ENCODE measurements around the gene MYO1E. TPM values are rescaled to one million over a fixed set of nuclear protein-coding genes. Genes with fewer than 3 reads are reported as not detected.

The MYO1E gene
- total RNA-seq, 4 donors from 2014 or later: 49.7 to 76.1 (median 65.6) TPM

DNA sequence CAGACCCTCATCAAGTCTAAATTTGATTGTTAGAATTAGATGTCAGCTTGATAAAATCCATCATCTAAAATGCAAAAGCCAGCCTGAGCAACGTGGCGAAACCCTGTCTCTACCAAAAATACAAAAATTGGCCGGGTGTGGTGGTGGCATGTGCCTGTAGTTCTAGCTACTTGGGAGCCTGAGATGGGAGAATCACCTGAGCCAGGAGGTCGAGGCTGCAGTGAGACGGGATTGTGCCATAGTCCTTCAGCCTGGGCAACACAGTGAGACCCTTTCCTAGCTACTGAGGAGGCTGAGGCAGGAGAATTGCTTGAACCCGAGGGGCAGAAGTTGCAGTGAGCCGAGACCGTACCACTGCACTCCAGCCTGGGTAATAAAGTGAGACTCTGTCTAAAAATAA, 69.5 kb downstream of the MYO1E start:
- Histone ChIP-seq H3K27ac (no peak overlapping the region), H3K9me3 (no peaks in the 10 kb centered on the region), H3K4me1 (peaks cover 0 to 47% (median 18%) of the 10 kb centered on the region in 3 donors), H3K4me3 (no peak overlapping the region), H3K36me3 (no peaks in the 10 kb centered on the region), H3K27me3 (no peaks in the 10 kb centered on the region)
- TF ChIP-seq EP300 (IDR thresholded peaks at IDR 0.05) (no peak), POLR2AphosphoS5 (IDR thresholded peaks at IDR 0.05) (no peak), POLR2A (IDR thresholded peaks at IDR 0.05) (no peak)
- TF ChIP-seq, protein P1, sequence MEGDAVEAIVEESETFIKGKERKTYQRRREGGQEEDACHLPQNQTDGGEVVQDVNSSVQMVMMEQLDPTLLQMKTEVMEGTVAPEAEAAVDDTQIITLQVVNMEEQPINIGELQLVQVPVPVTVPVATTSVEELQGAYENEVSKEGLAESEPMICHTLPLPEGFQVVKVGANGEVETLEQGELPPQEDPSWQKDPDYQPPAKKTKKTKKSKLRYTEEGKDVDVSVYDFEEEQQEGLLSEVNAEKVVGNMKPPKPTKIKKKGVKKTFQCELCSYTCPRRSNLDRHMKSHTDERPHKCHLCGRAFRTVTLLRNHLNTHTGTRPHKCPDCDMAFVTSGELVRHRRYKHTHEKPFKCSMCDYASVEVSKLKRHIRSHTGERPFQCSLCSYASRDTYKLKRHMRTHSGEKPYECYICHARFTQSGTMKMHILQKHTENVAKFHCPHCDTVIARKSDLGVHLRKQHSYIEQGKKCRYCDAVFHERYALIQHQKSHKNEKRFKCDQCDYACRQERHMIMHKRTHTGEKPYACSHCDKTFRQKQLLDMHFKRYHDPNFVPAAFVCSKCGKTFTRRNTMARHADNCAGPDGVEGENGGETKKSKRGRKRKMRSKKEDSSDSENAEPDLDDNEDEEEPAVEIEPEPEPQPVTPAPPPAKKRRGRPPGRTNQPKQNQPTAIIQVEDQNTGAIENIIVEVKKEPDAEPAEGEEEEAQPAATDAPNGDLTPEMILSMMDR (IDR thresholded peaks at IDR 0.05): no peak
- 90 to 91% methylated on average over 5 of the region's 8 CpGs for WGBS, 2 donors (ENCODE audit: low coverage in 1 of 2)
- no peak for ATAC-seq

DNA sequence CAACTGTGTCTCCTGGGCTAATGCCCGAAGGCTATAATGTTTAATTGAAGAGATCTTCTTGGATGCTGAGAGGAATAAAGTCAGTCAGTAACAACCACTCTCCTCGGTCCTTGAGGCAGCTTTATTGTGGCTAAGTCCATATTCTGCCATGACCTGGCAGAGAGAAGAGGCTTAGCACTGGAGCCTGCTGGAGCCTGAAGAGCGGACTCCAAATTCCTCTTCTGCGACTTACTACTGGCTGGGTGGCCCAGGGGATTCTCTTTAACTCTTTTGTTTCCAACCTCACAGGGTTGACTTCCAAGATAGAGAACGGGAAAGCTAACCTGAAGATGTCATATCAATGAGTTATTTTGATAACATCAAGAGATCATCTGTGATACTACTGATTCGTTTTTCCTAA, 71.1 kb downstream of the MYO1E start:
- Histone ChIP-seq H3K36me3 (no peaks in the 10 kb centered on the region), H3K27ac (no peak overlapping the region), H3K27me3 (no peaks in the 10 kb centered on the region), H3K4me3 (no peak overlapping the region), H3K4me1 (peaks cover 0 to 39% (median 12%) of the 10 kb centered on the region in 3 donors), H3K9me3 (no peaks in the 10 kb centered on the region)
- 80 to 94% methylated on average over 2 to 5 of the region's 6 CpGs for WGBS, 2 donors (ENCODE audit: low coverage in 1 of 2)
- no peak for ATAC-seq
- TF ChIP-seq, protein P1 (IDR thresholded peaks at IDR 0.05): no peak
- no peak for TF ChIP-seq EP300 (IDR thresholded peaks at IDR 0.05)
- TF ChIP-seq POLR2A (IDR thresholded peaks at IDR 0.05): no peak
- TF ChIP-seq POLR2AphosphoS5 (IDR thresholded peaks at IDR 0.05): no peak

- Histone ChIP-seq H3K36me3 (no peaks in the 10 kb centered on the region), H3K9me3 (no peaks in the 10 kb centered on the region), H3K27me3 (no peaks in the 10 kb centered on the region), H3K4me3 (no peak overlapping the region), H3K4me1 (peaks cover 0 to 45% (median 18%) of the 10 kb centered on the region in 3 donors), H3K27ac (peak overlapping the region in 2 of 4 donors; percentile 46 to 57)
- no peak for ATAC-seq
- TF ChIP-seq POLR2A (IDR thresholded peaks at IDR 0.05): no peak
- no peak for TF ChIP-seq EP300 (IDR thresholded peaks at IDR 0.05)
- TF ChIP-seq, protein P1 (IDR thresholded peaks at IDR 0.05): no peak
- no peak for TF ChIP-seq POLR2AphosphoS5 (IDR thresholded peaks at IDR 0.05)
- 53% methylated on average over 5 to 6 of the region's 6 CpGs for WGBS, 2 donors (ENCODE audit: low coverage in 1 of 2)
Measured at GRCh38 chr15:59300618-59301139, 72.0 kb downstream of the MYO1E start.

DNA sequence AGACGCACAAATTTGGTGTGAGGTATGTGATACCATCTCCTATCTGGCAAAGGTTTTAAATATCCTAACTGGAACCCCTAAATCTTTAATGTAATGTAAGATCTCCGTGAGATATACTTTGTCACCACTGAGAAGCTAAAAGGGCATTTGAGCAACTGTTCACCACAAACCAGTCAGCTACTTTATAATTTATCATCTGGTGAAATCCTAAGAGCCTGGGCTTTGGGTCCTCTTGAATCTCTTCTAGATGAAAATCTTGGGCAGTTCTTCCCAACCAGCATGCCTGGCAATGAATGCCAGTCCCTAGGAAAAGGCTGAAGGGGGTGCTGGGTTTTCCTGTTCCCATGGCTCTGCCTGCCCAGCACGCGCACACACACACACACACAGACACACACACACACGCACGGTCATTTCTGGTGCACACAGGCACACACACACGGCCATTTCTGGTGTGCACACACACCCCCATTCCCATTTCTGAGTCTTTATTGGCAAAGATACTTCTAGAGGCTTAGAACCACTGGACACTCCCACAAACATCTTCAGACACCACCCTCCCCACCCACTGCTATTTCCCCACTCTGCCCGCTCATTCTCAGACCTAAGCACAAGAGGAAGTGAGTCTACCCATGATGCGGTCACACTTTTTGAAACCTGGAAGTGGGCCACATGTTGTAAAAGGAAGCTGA, 72.6 kb downstream of the MYO1E start:
- ATAC-seq: peak; percentile 95

GRCh38 chr15:59298854-59299250, 73.8 kb downstream of the MYO1E start:
- no peaks in the 10 kb centered on the region for H3K27me3 ChIP-seq
- no peak for ATAC-seq
- WGBS, 2 donors (ENCODE audit: low coverage in 1 of 2): 65 to 82% methylated on average over 3 of the region's 3 CpGs
- no peak overlapping the region for H3K4me3 ChIP-seq
- no peak overlapping the region for H3K27ac ChIP-seq
- H3K4me1 ChIP-seq: peaks cover 0 to 48% (median 22%) of the 10 kb centered on the region in 3 donors
- H3K36me3 ChIP-seq: no peaks in the 10 kb centered on the region
- no peak for TF ChIP-seq EP300 (IDR thresholded peaks at IDR 0.05)
- TF ChIP-seq, protein P1 (IDR thresholded peaks at IDR 0.05): no peak
- no peak for TF ChIP-seq POLR2AphosphoS5 (IDR thresholded peaks at IDR 0.05)
- TF ChIP-seq POLR2A (IDR thresholded peaks at IDR 0.05): no peak
- H3K9me3 ChIP-seq: no peaks in the 10 kb centered on the region

More for the DNA sequence above, 72.6 kb downstream of the MYO1E start:
- peak overlapping the region in 3 of 4 donors; percentile 46 to 66 (median 57) for H3K27ac ChIP-seq
- TF ChIP-seq EP300 (IDR thresholded peaks at IDR 0.05) (no peak), POLR2A (IDR thresholded peaks at IDR 0.05) (no peak), POLR2AphosphoS5 (IDR thresholded peaks at IDR 0.05) (peak; percentile 45)
- H3K36me3 ChIP-seq: no peaks in the 10 kb centered on the region
- no peaks in the 10 kb centered on the region for H3K9me3 ChIP-seq
- 50 to 73% methylated on average over 6 to 9 of the region's 9 CpGs for WGBS, 2 donors (ENCODE audit: low coverage in 1 of 2)
- peaks cover 0 to 48% (median 24%) of the 10 kb centered on the region in 3 donors for H3K4me1 ChIP-seq
- H3K4me3 ChIP-seq: no peak overlapping the region
- H3K27me3 ChIP-seq: no peaks in the 10 kb centered on the region

Measured in gastroesophageal sphincter (tissue), 4 donors.